Activated naive CD8-positive, alpha-beta T cell treated with anti-CD3 and anti-CD28 coated beads, Interleukin-2, amount 50 U/mL, for 24 hours (primary cell): ENCODE data around the gene MSLN.

Experiments
- ATAC-seq: fragments of 150-1000 bp; cut with Tn5 transposase; one replicate; pipeline ENCODE4 v1.10.0; 2021
- DNase-seq: peaks from one replicate; pipeline ENCODE4 v3.0.0; 2021
- H3K27ac Mint-ChIP-seq: one replicate; pipeline ENCODE4 v1.8.0; 2021; ENCODE audit warnings: mild to moderate bottlenecking, mixed read lengths
- H3K27me3 Mint-ChIP-seq: one replicate; pipeline ENCODE4 v1.8.0; 2021; ENCODE audit warnings: mixed read lengths
- H3K36me3 Mint-ChIP-seq: one replicate; pipeline ENCODE4 v1.8.0; 2021; ENCODE audit warnings: low read depth, mixed read lengths
- H3K4me1 Mint-ChIP-seq: one replicate; pipeline ENCODE4 v1.8.0; 2021; ENCODE audit warnings: mixed read lengths
- H3K4me3 Mint-ChIP-seq: one replicate; pipeline ENCODE4 v1.8.0; 2021; ENCODE audit warnings: mild to moderate bottlenecking, moderate library complexity, mixed read lengths
- H3K9me3 Mint-ChIP-seq: one replicate; pipeline ENCODE4 v1.8.0; 2021; ENCODE audit warnings: mixed read lengths

The MSLN gene

DNA sequence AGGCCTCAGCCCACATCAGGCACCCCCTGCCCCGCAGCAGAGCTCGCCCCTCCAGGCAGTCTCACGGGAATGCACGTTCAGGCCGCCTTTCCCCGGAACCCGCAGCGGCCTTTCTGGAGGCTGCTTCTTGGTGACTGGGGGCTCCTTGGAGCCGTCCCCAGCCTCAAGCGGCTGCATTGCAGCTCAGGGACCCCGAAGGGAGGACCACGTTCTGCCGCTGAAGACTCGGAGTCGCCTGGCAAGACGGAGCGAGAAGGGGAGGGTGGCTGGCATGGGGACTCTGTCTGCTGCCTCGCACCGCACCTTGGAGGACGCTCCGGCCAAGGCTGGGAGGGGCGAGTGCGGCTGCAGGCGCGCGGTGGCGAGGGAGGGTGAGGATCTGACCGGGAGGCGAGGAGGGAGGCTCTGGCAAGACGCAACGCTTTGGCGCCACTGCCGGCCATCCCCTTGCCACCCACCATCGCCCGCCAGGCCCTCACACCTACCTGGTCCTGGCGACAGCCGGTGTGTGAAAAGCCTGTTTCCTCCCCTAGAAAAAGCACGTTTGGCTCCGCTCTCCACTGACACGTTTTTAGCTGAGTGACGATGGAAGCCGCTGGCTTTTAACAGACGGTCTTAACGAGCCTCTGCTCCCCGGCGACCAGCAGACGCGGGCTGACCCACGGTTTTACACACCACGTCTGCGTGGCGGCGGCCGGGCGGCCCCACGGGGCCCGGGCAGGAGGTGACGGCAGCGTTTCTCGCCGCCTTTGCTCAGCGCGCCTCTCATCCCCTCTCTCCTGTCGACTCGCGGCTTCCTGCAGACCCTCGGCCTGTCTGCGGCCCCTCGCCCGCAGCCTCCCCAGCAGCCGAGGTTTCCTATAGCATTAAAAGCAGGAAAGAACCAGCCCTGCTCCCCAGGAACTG lies 56.7 kb downstream of the MSLN start:
- Mint-ChIP-seq H3K9me3 (no peaks in the 10 kb centered on the region), H3K27ac (no peak overlapping the region), H3K27me3 (peaks cover 27% of the 10 kb centered on the region), H3K36me3 (no peaks in the 10 kb centered on the region), H3K4me1 (peaks cover 13% of the 10 kb centered on the region), H3K4me3 (no peak overlapping the region)
- ATAC-seq (no peak), DNase-seq (no peak)

DNA sequence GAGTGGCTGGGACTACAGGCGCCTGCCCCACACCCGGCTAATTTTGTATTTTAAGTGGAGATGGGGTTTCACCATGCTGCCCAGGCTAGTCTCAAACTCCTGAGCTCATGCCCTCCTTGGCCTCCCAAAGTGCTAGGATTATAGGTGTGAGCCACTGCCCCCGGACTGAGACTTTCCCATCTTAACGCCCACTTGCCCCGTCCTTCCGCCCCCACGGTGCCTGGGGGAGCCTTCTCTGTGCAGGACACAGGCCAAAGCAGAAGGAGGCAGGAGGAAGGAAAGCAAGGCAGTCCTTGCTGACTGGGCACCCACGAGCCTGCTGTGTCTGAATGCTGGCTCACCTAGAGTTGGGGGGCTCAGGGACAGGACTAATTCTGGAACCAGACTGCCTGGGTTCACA lies 57.6 kb downstream of the MSLN start:
- H3K36me3 Mint-ChIP-seq: no peaks in the 10 kb centered on the region
- H3K27me3 Mint-ChIP-seq: peaks cover 22% of the 10 kb centered on the region
- ATAC-seq (no peak), DNase-seq (no peak)
- H3K4me3 Mint-ChIP-seq: no peak overlapping the region
- no peak overlapping the region for H3K27ac Mint-ChIP-seq
- H3K4me1 Mint-ChIP-seq: peaks cover 13% of the 10 kb centered on the region
- no peaks in the 10 kb centered on the region for H3K9me3 Mint-ChIP-seq
